B cell (primary cell): ENCODE data around the gene EPB41L2.

Experiments
- CTCF ChIP-seq: fragments of 200-600 bp; IDR thresholded peaks from one replicate; pipeline ENCODE4 v1.8.0; 2022; ENCODE audit warnings: antibody characterized with exemption, mild to moderate bottlenecking
- EZH2 ChIP-seq: IDR thresholded peaks from 2 replicates; pipeline ENCODE4 v1.6.1; 2012; ENCODE audit warnings: borderline replicate concordance, low read depth, mild to moderate bottlenecking, moderate library complexity, low read length; ENCODE audit not compliant: insufficient read depth, poor library complexity, severe bottlenecking

GRCh38 chr6:130833569-130833968 lies 229.5 kb downstream of the EPB41L2 start:
- no peak for TF ChIP-seq CTCF
- no peak for TF ChIP-seq EZH2
